Right lobe of liver (tissue), 6 donors: ENCODE results near the gene HNRNPA0. TPM values are rescaled to one million over a fixed set of nuclear protein-coding genes. Genes with fewer than 3 reads are reported as not detected.

Experiments
- ATAC-seq, 4 donors: fragments of 200-7000 bp; cut with Tn5 transposase; one replicate each; pipeline ENCODE4 v1.9.1; 2020; ENCODE audit warnings: mild to moderate bottlenecking in 4 of 4, moderate library complexity in 4 of 4
- DNase-seq, 3 donors: peaks; one replicate each; pipeline ENCODE4 v3.0.0-alpha.2; 2020
- H3K27ac ChIP-seq, 3 donors: fragments of 200-600 bp; one replicate each; pipeline ENCODE4 v1.8.0; 2022
- H3K27me3 ChIP-seq, 2 donors: fragments of 200-600 bp; one replicate each; pipeline ENCODE4 v1.8.0; 2022
- H3K36me3 ChIP-seq, 4 donors: fragments of 200-600 bp; sonication (generic) in 1 of 4; one replicate each; pipeline versions ENCODE4 v1.5.1 to v1.8.0; 2017 to 2022; ENCODE audit warnings: control low read depth in 1 of 4
- H3K4me1 ChIP-seq, 4 donors: fragments of 200-600 bp; sonication (generic) in 1 of 4; one replicate each; pipeline versions ENCODE4 v1.5.1 to v1.8.0; 2017 to 2022; ENCODE audit warnings: control low read depth in 1 of 4
- H3K4me3 ChIP-seq, 3 donors: fragments of 200-600 bp; one replicate each; pipeline ENCODE4 v1.8.0; 2022
- H3K9me3 ChIP-seq, 4 donors: fragments of 200-600 bp; sonication (generic) in 1 of 4; one replicate each; pipeline versions ENCODE4 v1.5.1 to v1.8.0; 2017 to 2022; ENCODE audit warnings: control low read depth in 1 of 4
- CTCF ChIP-seq, 4 donors: fragments of 200-600 bp in 3 of 4; fragments of 450-650 bp in 1 of 4; IDR thresholded peaks; one replicate each; pipeline versions ENCODE4 v1.5.1 to v1.8.0; 2016 to 2022; ENCODE audit warnings: antibody characterized with exemption in 4 of 4, mild to moderate bottlenecking in 2 of 4
- POLR2A ChIP-seq: fragments of 450-650 bp; IDR thresholded peaks from one replicate; pipeline ENCODE4 v1.6.1; 2017; ENCODE audit warnings: antibody characterized with exemption, mild to moderate bottlenecking
- WGBS: methylation state at CpG from one replicate; pipeline ENCODE4 v1.1.6; 2018; ENCODE audit warnings: low coverage, low lambda C conversion rate; ENCODE audit not compliant: insufficient coverage; ENCODE audit errors: missing lambda C conversion rate; 5-methylcytosine and 5-hydroxymethylcytosine counted together
- intact Hi-C, 2 donors: fragments of 100-400 bp; cut with DNase I; formaldehyde crosslinking; loops; one replicate each; pipeline versions ENCODE4 v1.11.2 to v1.14.1; 2022
- total RNA-seq, 6 experiments: library from RNA; depleted of rRNA in 2 of 6; stranded (reverse); fragments of >200 nt in 2 of 6; fragmentation: NEBNext Ultra II Directional in 3 of 6; extraction: Animal tissue kit (Norgen Biotek cat#: 25700) in 3 of 6; gene quantifications; one replicate each; pipeline versions ENCODE4 v1.1.0 to v1.2.4, GENCODE V29; 2016 to 2023
- donor health status: DM: no; HTN: yes; CAD: no.
- donor health status: DM: no; HTN: no; CAD: no.
- donor health status: DM: no; HTN: no; CAD: no.
- donor health status: DM: no; HTN: yes; CAD: no.
- donor health status: DM: no; HTN: yes; CAD: no.

HNRNPA0 gene
- total RNA-seq, 6 experiments from 2014 or later = 3.6 to 9.8 (median 8.1) TPM

- Histone ChIP-seq H3K27ac (no peak overlapping the region), H3K36me3 (no peaks in the 10 kb centered on the region), H3K4me1 (peaks cover 0 to 20% (median 0%) of the 10 kb centered on the region in 4 donors), H3K9me3 (no peaks in the 10 kb centered on the region), H3K4me3 (no peak overlapping the region), H3K27me3 (no peaks in the 10 kb centered on the region)
- WGBS = 86% methylated on average over 2 of the region's 3 CpGs
- intact Hi-C loops = no loop called here
- no peak for DNase-seq
- no peak for ATAC-seq
- TF ChIP-seq CTCF (IDR thresholded peaks at IDR 0.05) = no peak
- TF ChIP-seq POLR2A = no peak
These were observed 37.8 kb downstream of the HNRNPA0 start for GRCh38 chr5:137716337-137716736.

- H3K27ac ChIP-seq = no peak overlapping the region
- no peaks in the 10 kb centered on the region for H3K9me3 ChIP-seq
- intact Hi-C loops = no loop called here
- 85% methylated on average over 1 of the region's 1 CpG for WGBS
- peaks cover 0 to 16% (median 0%) of the 10 kb centered on the region in 4 donors for H3K4me1 ChIP-seq
- ATAC-seq = no peak
- TF ChIP-seq CTCF (IDR thresholded peaks at IDR 0.05) (no peak), POLR2A (no peak)
- H3K27me3 ChIP-seq = no peaks in the 10 kb centered on the region
- H3K36me3 ChIP-seq = no peaks in the 10 kb centered on the region
- DNase-seq = no peak
- H3K4me3 ChIP-seq = no peak overlapping the region
These were observed 38.7 kb downstream of the HNRNPA0 start for GRCh38 chr5:137715456-137715855.

GRCh38 chr5:137714946-137715345, 39.2 kb downstream of the HNRNPA0 start:
- Histone ChIP-seq H3K27me3 (no peaks in the 10 kb centered on the region), H3K4me1 (peaks cover 0 to 16% (median 0%) of the 10 kb centered on the region in 4 donors), H3K36me3 (no peaks in the 10 kb centered on the region), H3K4me3 (no peak overlapping the region), H3K9me3 (no peaks in the 10 kb centered on the region), H3K27ac (no peak overlapping the region)
- ATAC-seq (no peak), DNase-seq (no peak)
- TF ChIP-seq POLR2A (no peak), CTCF (IDR thresholded peaks at IDR 0.05) (no peak)
- intact Hi-C loops = no loop called here

- Histone ChIP-seq H3K4me1 (peaks cover 0 to 14% (median 0%) of the 10 kb centered on the region in 4 donors), H3K9me3 (no peaks in the 10 kb centered on the region), H3K27me3 (no peaks in the 10 kb centered on the region), H3K27ac (no peak overlapping the region), H3K4me3 (no peak overlapping the region), H3K36me3 (no peaks in the 10 kb centered on the region)
- DNase-seq (no peak), ATAC-seq (no peak)
- intact Hi-C loops = no loop called here
- 92% methylated on average over 1 of the region's 2 CpGs for WGBS
- TF ChIP-seq CTCF (IDR thresholded peaks at IDR 0.05) (no peak), POLR2A (no peak)
These were observed 39.7 kb downstream of the HNRNPA0 start for GRCh38 chr5:137714494-137714893.

- TF ChIP-seq POLR2A (no peak), CTCF (IDR thresholded peaks at IDR 0.05) (no peak)
- no peak overlapping the region for H3K27ac ChIP-seq
- H3K36me3 ChIP-seq = no peaks in the 10 kb centered on the region
- no peaks in the 10 kb centered on the region for H3K9me3 ChIP-seq
- H3K4me3 ChIP-seq = no peak overlapping the region
- H3K27me3 ChIP-seq = no peaks in the 10 kb centered on the region
- 40% methylated on average over 1 of the region's 2 CpGs for WGBS
- ATAC-seq (peak in 2 of 4 donors; percentile 29 to 33), DNase-seq (no peak)
- peaks cover 0 to 7% (median 0%) of the 10 kb centered on the region in 4 donors for H3K4me1 ChIP-seq
- intact Hi-C loops = no loop called here
These were observed 42.0 kb downstream of the HNRNPA0 start for GRCh38 chr5:137712139-137712667.
